GM12875 (cell line): Measurements from ENCODE around the gene SLC43A1.

Experiments used
- H3K4me3 ChIP-seq: one replicate; pipeline ENCODE4 v1.5.1; 2011; ENCODE audit warnings: low read depth, low read length, control low read depth
- TF ChIP-seq, protein P1 (sequence below): IDR thresholded peaks from 2 replicates; pipeline ENCODE4 v1.5.1; 2011; ENCODE audit warnings: low read depth, mild to moderate bottlenecking, control low read depth, inconsistent platforms, low read length, moderate library complexity, borderline replicate concordance; ENCODE audit not compliant: insufficient read depth

The SLC43A1 gene

DNA sequence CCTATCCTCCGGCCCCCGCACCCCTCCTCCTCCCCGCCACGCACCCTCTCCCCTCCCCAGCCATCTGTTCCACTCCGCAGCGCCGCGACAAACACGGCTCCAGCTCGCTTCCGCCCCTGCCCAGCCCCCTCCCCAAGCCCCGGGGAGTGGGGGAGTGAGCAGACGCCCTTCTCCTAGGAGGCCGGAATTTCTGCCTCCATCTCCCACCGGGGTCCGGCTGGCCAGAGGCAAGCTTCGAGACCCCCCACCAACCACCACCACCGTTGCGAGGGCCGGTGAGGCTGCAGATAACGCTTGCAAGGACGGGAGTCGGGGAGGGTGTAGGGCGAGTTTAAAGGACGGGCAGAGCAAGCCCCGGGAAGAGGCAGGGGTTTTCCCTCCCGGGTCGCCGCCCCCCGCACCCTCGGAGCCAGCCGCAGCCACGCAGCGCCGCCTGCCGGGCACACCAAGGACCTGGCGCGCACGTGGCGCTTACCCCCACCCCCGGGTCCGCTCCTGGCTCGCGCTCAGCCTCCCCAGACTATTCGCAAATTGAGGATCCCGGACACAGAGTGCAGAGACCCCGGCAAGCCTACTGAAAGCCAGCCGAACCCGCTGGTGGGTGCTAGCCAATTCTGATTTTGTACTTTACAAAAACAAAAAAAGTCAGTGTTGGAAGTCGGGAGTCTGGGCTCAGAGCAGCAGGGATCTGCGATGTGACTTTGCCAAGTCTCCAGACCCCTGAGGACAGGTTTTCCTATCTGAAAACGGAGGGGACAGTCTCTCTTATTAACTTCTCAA lies 32.5 kb downstream of the SLC43A1 start:
- H3K4me3 ChIP-seq: peak overlapping the region; percentile 35
- TF ChIP-seq, protein P1, sequence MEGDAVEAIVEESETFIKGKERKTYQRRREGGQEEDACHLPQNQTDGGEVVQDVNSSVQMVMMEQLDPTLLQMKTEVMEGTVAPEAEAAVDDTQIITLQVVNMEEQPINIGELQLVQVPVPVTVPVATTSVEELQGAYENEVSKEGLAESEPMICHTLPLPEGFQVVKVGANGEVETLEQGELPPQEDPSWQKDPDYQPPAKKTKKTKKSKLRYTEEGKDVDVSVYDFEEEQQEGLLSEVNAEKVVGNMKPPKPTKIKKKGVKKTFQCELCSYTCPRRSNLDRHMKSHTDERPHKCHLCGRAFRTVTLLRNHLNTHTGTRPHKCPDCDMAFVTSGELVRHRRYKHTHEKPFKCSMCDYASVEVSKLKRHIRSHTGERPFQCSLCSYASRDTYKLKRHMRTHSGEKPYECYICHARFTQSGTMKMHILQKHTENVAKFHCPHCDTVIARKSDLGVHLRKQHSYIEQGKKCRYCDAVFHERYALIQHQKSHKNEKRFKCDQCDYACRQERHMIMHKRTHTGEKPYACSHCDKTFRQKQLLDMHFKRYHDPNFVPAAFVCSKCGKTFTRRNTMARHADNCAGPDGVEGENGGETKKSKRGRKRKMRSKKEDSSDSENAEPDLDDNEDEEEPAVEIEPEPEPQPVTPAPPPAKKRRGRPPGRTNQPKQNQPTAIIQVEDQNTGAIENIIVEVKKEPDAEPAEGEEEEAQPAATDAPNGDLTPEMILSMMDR: peak; percentile 88

DNA sequence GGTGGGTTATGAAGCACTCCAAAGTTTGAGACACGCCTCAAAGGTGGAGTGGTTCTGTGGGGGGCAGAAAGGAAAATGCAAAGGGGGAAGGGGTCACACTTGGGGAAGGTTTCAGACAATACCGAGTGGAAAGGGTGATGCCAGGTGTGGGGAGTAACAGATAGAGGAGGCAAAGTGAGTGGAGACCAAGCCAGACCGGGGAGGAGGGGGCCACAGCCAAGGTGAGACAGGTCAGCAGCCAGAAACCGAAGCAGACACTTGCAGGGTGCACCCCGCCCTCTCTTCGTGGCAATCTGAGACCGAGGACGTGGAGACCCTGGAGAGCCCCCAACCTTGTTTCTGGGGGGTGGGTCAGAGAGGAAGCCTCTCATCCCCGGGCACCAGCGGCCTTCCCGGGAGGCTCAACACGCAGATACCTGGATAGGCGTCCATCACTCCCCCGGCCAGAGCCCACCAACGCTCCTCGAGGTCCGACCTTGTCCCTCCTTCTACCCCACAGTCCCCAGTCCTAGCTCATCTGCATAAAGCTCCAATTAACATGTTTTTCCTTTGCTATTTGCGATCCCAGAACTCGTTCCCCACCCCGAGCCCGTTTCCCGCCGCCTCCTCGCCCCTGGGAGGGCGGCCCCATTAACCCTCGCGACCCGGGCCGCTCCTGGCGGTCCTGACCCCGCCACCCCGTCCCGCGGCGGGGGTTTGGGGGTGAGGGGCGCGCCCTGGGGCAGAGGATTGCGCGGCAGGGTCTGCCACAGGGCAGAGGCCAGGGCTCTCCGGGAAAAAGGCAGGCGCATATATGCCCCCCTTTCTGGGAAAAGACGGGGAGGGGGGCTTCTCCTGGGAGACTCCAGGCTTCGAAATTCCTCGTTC lies 33.4 kb downstream of the SLC43A1 start:
- TF ChIP-seq, protein P1: no peak
- H3K4me3 ChIP-seq: no peak overlapping the region

DNA sequence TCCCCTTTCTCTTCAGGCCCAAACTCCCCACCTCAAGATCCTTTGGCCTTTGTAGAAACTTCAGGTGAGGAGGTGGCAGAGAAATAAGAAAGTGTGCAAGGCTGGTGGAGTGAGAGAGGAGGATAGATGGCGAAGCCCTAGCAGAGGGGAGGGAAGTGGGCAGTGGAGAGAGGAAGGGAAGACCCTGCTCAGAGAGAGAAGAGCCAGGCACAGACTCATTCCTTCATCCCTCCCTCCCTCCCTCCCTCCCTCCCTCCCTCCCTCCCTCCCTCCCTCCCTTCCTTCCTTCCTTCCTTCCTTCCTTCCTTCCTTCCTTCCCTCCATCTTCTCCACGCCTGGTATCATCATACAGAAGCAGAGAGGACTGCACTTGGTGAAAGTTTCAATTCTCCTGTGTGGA lies 34.2 kb downstream of the SLC43A1 start:
- TF ChIP-seq, protein P1: no peak
- H3K4me3 ChIP-seq: no peak overlapping the region

DNA sequence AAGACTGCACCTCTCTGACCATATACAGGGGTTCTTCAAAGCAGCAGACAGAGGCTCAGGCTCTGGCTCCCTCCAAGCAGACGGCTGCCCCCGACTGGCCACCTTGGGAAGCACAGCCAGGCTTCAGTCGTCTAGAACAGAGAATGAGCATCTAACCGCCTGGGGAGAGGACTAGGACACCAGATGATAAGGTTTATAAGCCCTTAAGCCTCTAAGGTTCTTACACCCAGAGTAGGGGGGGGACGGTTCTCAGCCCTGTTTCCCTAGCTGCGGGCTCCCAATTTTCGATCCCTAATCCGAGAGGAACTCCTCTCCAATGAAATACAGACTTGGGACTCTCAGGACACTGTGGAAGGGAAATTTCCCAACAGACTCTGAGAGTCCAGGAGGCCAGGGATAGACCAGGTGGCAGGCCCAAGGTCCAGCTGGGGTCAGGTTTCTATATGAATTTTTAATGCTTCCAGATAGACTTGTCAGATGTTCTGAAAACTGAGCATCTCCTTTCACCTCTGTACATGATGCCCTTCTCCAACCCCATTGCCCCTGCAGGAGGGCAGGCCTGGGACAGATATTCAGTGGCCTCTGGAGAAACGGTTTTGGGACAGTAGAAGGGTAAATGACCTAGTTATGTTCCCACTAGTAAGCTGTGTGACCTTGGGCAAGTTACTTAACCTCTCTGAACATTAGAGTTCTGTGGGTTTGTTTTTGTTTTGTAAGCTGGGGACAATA lies 34.9 kb downstream of the SLC43A1 start:
- H3K4me3 ChIP-seq: no peak overlapping the region
- TF ChIP-seq, protein P1: peak; percentile 89

DNA sequence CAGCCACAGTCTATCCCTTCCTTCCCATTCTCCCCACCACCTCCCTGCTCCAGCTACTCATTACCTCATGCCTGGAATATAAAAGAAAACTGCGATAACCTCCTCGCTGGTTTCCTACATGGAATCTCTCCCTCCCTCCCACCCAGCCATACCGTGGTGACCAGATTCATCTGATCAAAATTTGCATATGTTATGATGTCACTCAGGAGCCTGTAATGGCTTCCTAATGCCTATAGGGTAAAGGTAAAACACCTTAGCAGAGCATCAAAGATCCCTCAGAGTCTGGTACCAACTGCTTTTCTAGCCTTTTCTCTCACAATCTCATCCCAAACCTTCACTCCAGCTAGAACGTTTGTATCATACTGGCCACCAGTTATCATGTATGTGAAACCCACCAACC lies 35.6 kb downstream of the SLC43A1 start:
- H3K4me3 ChIP-seq: no peak overlapping the region
- TF ChIP-seq, protein P1: no peak

DNA sequence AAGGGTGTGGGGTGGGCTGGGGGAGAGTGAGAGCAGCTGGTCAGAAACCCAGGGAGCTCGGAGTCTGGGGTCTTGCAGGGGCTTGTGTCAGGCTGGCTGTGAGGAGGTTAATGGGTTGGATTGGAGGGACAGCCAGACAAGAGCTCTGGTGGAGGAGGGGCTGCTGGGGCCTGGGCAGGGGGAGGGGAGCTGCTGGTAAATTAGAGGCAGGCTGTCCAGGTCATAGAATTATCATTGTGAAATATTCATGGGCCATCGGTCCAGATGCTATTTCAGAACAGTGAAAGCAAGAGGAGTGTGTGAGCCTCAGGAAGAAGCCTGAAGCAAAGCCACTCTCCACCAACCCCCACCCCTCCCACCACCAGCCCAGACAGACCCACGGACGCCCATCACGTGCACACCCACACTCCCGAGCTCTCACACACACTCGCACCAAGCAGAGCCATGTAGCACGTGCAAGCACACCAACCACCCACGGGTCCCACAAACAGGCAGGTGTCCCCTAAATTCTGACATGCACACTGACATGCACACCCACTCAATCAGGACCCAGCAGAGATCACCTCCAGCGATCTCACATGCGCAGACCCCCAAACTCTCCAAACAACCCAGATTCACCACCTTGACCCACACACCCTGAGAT lies 36.4 kb downstream of the SLC43A1 start:
- TF ChIP-seq, protein P1: no peak
- no peak overlapping the region for H3K4me3 ChIP-seq
